Measurements from ENCODE around the gene SERGEF. TPM values are rescaled to one million over a fixed set of nuclear protein-coding genes. Genes with fewer than 3 reads are reported as not detected.

SERGEF gene
- total and polyA plus RNA-seq, 2 of the 4 experiments (the other 2 are of a cell fraction): 12.2 to 18.1 TPM

- TF ChIP-seq CTCF (conservative IDR thresholded peaks at IDR 0.05; ENCODE audit: low read depth, low read length) (no peak), RCOR1 (IDR thresholded peaks at IDR 0.05; ENCODE audit: insufficient replicate concordance, low read length) (no peak), RFX5 (IDR thresholded peaks at IDR 0.05; ENCODE audit: low read depth, low read length) (no peak), BHLHE40 (IDR thresholded peaks at IDR 0.05; ENCODE audit: low read depth, low read length) (no peak)
Measured at GRCh38 chr11:17814546-17814945, 198.3 kb downstream of the SERGEF start (continued).

All from IMR-90 (cell line).